Cardiac septum (tissue), 1 donor: ENCODE data around the gene TLNRD1. TPM values are rescaled to one million over a fixed set of nuclear protein-coding genes. Genes with fewer than 3 reads are reported as not detected.

Experiments
- DNase-seq: peaks from one replicate; pipeline ENCODE4 v3.0.0-alpha.2; 2020; ENCODE audit warnings: low spot score
- intact Hi-C: fragments of 100-400 bp; cut with DNase I; formaldehyde crosslinking; loops from one replicate; pipeline ENCODE4 v1.14.0; 2022
- total RNA-seq: library from RNA; stranded (reverse); fragmentation: NEBNext Ultra II Directional; extraction: Animal tissue kit (Norgen Biotek cat#: 25700); gene quantifications from one replicate; pipeline ENCODE4 v1.2.1, GENCODE V29; 2021
- donor health status: DM: no; HTN: no; CAD: no.

The TLNRD1 gene
- total RNA-seq, 1 donor from 2014 or later, result 7.3 TPM

DNA sequence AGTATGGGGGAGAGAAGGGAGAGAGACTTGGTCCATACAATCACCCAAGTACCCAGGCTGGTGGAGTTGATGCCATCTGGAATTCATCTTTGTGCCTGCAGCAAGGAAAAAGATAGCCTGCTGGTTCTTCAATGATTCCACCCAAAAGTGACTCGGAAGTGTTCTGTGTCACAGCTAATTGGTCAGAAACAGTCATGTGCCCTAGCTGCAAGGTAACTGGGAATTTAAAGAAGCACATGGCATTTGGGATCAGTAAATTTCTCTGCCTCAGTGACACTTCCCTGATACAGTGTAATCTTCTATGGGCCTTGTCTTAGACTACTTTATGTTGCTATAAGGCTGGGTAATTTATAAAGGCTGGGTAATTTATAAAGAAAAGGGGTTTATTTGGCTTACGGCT is 17.5 kb downstream of the TLNRD1 start:
- intact Hi-C loops, result no loop called here
- DNase-seq, result no peak

DNA sequence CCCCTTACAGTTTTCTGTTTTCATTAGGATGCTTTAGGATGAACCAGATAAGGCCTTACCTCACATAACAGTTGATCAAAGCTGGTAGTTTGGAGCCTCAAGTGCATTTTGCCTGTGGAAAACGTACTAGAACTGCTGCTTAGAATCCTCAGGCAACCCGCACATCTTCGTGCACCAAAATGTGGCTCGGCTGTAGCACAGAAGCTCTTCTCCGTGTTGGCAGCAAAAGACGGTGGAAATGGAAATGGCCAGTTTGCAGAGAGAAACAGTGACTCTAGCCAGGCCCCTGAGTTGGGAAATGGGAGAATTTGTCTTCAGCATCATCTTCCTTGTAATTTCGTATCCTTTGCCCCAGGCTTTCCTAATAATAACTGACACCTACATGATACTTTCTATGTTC is 20.6 kb downstream of the TLNRD1 start:
- DNase-seq, result no peak
- intact Hi-C loops, result no loop called here

DNA sequence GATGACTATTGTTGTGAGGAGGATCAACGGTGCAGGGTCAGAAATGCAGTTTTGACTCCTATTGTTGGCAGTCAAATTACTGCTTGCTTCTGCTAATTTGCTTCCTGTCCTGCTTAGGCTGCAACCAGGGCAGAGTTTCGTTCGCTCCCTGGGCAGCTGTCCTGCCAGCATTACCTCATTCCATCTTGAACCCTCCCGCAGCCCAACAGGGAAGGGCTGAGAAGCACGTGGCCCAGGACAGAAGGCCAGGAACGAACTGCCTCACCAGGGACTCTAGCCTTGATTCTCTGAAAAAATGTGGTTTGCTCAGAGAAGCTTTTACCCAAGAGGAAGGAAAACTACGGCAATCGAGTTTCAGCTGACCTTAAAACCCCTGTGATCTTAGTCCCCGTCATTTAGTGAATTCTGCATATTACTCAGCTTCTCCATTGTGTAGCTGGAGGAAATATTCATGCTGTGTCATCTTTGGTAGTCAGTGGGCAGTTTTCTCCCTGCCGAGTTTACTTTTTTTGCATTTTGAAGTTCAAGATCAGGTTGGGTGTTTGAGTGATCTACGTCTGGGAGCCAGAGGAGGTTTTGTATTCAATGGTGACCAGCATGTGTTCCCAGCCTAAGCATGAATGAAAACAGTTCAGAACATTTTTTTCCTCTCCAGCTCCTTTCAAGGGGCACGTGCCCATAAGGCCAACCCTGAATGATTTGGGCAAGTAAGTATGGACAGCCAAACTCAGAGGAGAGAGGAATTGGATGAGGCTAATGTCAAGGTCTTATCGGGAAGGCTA is 23.0 kb downstream of the TLNRD1 start:
- peak; percentile 86 for DNase-seq
- intact Hi-C loops, result no loop called here

DNA sequence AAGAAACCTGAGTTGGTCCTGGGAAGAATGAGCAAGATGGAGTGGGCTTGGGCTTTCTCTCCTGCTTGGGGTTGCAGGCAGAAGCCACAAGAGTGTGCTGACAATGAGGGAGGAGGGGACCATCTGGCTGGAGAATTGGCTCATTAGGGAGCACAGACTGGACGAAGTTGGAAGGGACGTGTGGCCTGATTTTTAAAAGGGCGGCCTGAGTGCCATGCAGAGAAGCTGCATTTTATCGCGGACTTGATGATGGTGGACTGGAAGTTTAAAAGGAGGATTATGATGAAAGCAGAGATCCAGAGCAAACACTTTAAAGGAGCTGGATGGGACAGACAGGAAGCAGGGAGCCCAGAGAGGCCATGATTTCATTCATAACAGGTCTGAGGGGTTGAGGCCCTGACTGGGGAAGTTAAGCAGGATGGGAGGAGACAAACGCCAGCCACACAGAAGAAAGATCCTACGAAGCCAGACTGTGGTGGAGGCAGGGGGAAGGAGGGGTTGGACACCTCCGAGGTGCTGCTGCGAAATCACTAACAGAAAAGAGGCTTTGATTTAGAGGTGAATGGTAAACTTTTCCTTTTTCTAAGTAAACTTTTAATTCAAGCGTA is 23.6 kb downstream of the TLNRD1 start:
- intact Hi-C loops, result no loop called here
- DNase-seq, result no peak

DNA sequence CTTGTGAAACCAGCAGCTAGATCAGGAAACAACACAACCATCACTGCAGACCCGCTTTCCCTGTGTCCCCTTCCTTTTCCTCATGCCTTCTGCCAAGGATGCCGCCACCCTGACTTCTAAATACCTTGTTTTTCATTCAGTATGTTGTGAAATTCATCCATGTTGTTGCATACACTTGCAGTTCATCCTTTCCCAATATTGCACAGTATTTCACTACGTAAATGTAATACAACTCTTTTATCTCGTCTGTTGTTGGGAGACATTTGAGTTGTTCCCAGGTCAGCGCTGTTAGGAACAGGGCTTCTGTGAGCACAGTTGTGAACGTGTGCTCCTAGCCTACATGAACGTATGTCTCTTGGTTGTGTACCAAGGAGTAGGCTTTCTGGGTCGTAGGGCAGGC is 24.2 kb downstream of the TLNRD1 start:
- intact Hi-C loops, result no loop called here
- DNase-seq, result no peak

DNA sequence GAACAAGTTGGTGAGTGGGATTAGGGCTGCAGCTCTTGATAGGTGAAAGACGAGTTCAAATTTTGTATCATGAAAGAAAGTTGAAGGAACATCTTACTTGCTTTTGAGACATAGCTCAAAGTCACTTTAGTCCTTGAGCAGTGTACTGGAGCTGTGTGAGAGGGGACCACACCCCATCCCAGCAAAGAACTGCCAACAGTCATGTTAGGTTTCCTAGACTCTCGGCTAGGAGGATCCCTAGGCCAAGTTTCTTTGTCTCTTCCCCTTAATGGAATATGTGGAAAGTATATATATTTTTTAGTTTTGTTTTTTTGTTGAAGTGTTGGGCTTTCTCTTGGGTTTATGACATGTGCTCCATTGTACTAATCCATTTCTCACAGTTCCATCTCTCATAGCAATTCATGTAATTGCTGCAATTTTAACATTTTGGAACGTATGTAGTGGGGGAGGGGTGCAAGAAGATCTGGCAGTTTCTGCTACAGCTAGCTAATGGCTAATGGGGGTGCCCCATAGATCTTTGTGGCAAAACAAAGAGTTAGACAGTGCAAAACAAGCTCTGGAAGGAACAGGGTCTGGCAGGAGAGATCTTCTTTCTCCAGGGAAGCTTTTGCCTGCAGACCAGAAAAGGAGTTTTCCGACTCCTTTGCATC is 25.1 kb downstream of the TLNRD1 start:
- intact Hi-C loops, result no loop called here
- DNase-seq, result no peak

DNA sequence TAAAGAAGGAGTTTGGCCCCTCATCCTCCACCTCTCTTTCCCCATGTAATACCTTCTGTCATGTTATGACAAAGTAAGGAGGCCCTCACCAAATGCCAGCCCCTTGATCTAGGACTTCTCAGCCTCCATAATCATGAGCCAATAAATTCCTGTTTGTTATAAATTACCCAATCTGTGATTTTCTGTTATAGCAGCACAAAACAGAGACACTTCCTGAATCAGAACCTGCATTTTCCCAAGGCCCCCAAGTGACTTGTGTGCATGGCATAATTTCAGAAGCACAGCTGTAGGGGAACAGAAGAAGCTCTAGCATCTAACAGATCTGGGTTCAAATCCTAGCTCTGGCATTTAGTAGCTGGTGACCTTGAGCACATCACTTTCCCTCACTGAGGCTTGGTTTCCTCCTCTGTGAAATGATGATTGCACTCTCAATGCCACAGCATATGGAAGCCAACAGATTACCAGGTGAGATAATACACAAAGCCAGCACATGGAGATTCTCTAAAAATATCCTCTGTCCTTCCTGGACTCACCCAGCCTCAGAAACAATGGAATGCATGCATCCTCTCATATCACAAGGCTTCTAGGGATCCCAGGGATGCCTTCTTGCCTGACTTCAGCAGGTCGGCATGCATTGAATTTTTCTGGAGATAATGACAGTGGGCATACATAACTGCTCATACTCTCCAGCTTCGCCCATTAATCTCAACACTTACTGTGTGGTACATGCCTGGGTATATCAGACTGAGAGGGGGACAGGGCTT is 26.3 kb downstream of the TLNRD1 start:
- intact Hi-C loops, result no loop called here
- DNase-seq, result no peak

DNA sequence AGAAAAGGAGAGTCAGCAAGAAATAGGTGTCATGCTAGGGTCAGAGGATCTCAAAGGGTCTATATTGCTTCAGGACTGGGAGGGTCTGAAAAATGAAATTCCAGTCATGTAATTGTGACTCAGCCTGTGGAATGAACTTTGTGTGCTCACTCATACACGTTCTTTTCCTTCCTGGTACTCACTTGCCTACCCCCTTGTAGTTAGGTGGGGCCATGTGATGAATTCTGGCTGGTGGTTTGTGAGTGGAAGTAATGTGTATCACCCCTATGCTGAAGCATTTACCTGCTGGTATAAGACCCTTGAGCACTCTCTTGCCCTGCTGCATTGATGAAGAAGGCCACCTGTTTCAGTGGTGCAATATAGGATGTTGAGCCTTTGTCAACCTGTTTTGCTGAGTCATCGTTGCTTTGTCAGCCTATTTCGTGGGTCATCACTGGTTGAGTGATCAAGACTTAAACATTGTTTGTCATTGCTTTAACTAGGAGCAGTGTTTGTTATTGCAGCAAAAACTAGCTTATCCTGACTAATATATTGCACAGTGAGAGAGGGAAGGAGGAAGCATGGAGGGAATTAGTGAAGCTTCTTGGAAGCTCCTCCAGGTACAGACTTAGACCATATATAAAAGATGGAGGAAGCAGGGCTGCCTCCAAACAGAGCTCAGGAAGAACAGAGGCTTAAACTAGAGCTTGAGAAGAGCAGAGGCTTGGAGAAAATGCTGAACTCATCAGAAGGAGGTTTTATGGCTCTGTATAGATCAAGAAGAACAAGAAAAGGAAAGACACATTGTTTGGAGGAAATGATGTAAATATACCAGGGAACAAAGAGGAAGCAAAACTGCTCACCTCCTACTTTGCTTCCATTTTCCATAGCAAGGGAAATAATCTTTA is 28.9 kb downstream of the TLNRD1 start:
- DNase-seq, result no peak
- intact Hi-C loops, result no loop called here

DNA sequence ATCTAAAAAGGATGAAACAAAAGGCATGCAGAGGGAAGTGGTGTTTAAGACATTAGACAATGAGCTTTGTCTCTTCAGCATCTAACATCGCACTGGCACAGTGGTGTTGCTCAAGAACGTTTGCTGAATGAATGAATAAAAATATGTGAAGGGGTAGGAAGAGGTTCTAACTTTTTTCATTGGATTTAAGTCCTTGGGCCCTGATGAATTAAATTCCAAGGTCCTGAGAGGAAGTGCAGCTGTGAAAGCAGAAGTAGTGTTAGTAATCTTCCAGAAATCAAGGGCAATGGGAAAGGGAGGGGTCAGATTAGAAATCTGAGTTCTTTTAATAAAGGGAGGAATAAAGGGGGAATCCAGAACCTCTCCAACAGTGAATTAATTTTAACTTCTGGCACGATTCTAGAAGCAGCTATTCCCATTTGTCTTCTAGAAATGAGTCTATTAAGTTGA is 29.6 kb downstream of the TLNRD1 start:
- DNase-seq, result no peak
- intact Hi-C loops, result no loop called here

DNA sequence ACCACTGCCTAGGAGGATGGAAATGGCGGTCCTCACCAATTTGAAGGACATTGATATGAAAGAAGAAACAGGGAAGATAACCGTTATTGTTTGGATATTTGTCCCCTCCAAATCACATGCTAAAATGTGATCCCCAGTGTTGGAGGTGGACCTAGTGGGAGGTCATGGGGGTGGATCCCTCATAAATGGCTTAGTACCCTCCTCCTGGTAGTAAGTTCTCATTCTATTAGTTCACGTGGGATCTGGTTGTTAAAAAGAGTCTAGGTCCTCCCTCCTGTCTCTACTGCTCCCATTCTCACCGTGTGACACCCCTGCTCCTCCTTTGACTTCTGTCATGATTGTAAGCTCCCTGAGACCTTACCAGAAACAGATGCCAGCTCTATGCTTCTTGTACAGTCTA is 30.5 kb downstream of the TLNRD1 start:
- intact Hi-C loops, result no loop called here
- DNase-seq, result no peak

DNA sequence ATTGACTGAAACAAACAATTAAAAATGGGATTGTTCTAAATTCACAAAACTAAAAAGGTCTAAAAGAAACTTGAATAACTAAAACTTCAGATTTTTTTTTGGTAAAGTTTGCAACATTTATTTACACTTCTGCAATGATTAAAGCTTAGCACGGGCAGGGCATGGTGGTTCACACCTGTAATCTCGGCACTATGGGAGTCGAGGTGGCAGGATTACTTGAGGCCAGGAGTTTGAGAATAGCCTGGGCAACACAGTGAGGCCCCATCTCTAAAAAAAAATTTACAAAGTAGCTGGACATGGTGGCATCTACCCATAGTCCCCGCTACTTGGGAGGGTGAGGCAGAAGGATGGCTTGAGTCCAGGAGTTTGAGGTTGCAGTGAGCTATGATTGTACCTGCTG is 31.6 kb downstream of the TLNRD1 start:
- DNase-seq, result no peak
- intact Hi-C loops, result no loop called here

DNA sequence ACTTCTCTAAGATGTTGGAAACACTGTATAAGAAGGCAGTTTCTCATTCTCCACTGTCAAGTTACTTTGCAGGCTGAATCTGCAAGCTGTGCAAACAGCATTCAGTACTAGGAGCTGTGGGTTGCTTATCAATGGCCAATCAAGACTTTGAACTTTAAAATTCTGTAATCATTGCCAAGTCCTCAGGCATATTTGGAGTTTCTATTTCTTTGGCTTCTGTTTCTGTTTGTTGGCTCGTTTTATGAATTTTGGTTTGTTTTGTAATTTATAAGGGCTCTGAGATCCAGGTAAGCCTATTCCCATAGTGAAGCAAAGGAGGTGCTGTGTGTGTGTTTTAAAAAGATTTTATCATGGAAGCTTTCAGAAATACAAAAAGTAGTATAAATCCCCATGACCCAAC is 32.1 kb downstream of the TLNRD1 start:
- intact Hi-C loops, result no loop called here
- no peak for DNase-seq

DNA sequence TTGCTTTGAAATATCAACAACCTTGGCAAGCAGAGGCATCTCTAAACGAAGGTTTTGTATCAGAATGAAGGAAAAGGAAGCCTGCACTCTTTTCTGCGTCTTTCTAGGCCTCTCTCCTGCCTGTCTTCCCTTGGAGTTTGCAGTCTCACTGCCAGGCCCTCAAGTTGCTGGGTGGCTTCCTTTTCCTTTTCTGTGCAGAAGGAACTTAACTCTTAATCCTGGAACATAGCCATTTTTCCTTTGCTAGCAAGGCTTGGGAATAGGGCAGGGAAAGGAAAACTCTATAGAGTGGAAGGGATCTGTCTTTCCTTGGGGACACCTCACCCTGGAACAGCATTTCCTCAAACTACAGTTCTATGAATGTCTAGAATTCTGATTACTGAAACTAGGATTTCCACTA is 32.8 kb downstream of the TLNRD1 start:
- DNase-seq, result no peak
- intact Hi-C loops, result no loop called here

DNA sequence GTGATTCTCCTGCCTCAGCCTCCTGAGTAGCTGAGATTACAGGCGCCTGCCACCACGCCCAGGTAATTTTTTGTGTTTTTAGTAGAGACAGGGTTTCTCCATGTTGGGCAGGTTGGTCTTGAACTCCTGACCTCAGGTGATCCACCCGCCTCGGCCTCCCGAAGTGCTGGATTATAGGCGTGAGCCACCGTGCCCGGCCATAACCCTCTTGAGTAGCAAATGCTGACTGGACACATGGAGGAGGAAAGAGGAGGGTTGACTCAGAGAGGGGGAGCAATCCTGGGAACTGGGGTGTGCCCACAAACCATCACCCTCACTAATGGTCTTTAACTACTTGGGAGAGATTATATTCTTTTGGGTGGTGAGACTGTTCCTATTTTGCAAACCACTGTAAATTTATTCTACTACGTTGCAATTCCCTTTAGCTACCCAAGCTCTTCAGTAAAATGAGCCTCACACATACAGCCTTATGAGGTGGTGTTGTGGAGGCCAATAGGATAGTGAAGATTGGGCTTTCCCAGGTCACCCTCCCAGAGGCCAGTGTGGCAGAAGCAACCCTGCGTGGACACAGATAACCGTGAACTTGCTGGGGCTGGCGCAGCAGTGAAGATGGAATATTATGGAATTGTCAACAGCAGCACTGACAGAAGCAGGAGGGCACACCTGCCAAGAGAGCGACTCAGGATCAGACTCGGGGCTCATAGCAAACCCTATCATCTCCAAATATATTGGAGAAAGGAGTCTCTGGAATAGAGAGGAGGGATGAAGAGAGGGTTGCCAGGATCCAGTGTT is 37.4 kb downstream of the TLNRD1 start:
- no peak for DNase-seq
- intact Hi-C loops, result loop anchor here (2.0 kb wide), 1 partner anchor 61 kb away; no protein-coding TSS in a partner anchor

DNA sequence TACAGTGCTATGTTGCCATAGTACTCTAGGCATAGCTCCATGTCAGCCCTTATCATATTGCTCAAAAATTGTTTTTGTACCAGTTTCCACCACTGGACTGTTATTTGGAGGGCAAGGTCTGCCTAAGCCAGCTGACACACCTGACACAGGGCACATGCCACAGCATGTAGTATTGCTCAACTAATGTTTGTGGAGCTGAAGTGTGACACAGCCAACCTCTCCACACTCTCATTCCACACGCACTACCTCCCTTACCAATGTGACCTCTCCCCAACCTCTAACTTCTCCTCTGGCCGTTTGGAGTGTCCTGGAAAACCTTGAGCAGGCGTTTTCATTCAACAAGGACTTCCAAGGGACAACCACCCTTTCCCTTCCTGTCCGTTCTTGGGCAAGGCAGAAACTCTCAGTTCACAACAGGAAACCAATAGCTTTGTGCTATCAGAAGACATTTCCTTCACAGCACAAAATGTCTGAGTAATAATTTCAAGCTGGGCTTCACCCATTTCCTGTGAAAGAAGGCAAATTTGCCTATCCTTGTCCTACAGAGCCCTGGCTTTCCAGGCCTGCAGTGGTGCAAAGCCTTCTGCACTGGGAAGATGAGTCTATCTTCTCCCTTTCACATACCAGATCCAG is 38.4 kb downstream of the TLNRD1 start:
- intact Hi-C loops, result loop anchor here (2.0 kb wide), 1 partner anchor 60 kb away; no protein-coding TSS in a partner anchor
- DNase-seq, result no peak

DNA sequence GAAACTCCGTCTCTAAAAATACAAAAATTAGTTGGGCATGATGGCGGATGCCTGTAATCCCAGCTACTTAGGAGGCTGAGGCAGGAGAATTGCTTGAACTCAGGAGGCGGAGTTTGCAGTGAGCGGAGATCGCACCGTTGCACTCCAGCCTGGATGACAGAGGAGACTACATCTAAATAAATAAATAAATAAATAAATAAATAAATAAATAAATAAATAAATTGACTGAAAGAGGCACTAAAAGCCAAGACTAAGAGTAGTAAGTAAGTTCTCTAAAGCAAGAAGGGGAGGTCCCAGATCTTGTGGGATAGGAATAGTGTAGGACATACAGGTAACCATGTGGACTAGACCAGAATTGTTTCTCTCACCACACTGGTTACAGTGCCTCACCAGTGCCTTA is 40.0 kb downstream of the TLNRD1 start:
- DNase-seq, result no peak
- intact Hi-C loops, result no loop called here

DNA sequence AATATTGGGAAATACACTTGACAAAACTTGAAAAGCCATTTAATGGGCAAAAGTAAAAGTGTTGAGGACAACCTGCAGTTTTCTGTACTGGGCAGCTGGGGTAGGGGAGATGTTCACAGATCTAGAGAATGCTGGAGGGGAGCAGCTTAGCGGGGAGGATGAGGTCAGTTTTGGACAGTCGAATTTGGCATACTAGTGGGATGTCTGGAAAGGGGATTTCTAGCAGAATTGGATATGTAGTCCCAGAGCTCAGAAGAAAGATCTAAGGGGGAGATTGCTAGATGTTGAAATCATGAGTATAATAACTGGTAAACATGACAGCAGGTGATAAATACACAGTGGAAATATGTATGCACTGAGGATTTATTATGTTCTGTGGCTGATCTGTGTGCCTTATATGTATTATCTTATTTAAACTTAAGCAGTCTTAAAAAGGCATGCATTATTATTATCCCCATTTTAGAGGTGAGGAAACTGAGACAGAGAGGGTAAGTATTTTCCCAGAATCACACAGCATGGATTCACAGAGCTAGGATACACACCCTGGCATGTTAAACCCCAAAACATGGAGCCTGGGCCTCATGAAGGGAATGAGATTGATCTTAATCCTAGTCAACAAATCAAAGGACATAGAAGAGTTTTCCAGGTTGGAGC is 42.7 kb downstream of the TLNRD1 start:
- no peak for DNase-seq
- intact Hi-C loops, result no loop called here
